ENCODE measurements around the gene DOCK9.

DNA sequence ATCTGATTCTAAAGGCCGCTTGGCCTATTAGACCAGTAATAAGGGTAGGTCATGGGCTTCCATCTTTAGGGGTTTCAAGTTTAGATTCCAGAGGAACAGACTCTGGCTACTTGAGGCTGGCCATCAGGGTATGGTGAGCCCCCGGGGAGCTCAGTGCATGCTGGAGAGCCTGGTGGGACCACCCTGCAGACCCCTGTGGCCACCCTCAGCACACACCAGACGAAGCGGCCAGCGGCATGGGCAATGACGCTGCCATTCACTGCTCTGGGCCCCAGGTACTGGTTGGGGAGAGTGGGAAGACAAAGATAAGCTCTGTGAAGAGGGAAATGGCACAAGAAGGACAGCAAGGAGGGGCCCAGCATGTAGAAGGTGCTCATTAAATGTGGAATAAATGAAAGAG lies 126.6 kb downstream of the DOCK9 start:
- no peak for TF ChIP-seq POLR2A (IDR thresholded peaks at IDR 0.05; ENCODE audit: low read depth)
- TF ChIP-seq, protein P1, sequence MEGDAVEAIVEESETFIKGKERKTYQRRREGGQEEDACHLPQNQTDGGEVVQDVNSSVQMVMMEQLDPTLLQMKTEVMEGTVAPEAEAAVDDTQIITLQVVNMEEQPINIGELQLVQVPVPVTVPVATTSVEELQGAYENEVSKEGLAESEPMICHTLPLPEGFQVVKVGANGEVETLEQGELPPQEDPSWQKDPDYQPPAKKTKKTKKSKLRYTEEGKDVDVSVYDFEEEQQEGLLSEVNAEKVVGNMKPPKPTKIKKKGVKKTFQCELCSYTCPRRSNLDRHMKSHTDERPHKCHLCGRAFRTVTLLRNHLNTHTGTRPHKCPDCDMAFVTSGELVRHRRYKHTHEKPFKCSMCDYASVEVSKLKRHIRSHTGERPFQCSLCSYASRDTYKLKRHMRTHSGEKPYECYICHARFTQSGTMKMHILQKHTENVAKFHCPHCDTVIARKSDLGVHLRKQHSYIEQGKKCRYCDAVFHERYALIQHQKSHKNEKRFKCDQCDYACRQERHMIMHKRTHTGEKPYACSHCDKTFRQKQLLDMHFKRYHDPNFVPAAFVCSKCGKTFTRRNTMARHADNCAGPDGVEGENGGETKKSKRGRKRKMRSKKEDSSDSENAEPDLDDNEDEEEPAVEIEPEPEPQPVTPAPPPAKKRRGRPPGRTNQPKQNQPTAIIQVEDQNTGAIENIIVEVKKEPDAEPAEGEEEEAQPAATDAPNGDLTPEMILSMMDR (IDR thresholded peaks at IDR 0.05), result no peak
- TF ChIP-seq POLR2AphosphoS5 (IDR thresholded peaks at IDR 0.05), result no peak
- TF ChIP-seq EP300 (IDR thresholded peaks at IDR 0.05), result no peak

Data from esophagus muscularis mucosa (tissue), 4 donors.